HG03095 (cell line): ENCODE results near the gene MAK.
A peak's percentile ranks its signal among the peaks of the same experiment; 100 is the strongest.
"Not testable (repeated sequence)": the region's sequence is repeated elsewhere in the genome, so short reads cannot be mapped to it uniquely, and the experiment has no call there.

ENCODE experiments used
- ATAC-seq: cut with Tn5 transposase; IDR thresholded peaks from one replicate; pipeline ENCODE4 v1.9.1; 2021; ENCODE audit warnings: moderate library complexity; ENCODE audit not compliant: unreplicated experiment

MAK gene

DNA sequence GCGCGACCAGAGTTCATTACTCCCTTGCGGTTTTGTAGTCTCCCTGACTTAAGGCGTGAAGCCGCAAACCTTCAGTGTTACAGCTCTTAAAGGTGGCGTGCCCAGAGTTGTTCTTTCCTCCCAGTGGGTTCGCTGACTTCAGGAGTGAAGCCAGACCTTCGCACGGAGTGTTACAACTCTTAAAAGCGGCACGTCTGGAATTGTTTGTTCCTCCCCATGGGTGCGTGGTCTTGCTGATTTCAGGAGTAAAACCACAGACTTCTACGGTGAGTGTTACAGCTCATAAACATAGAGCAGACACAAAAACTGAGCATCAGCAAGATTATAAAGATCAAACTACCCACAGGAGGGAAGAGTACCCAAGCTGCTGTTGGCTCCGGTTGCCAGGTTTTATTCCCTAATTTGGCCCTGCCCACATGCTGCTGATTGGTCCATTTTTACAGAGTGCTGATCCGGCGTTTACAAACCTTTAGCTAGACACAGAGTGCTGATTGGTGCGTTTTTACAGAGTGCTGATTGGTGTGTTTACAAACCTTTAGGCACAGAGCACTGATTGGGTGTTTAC is 105.1 kb downstream of the MAK start:
- no peak for ATAC-seq

DNA sequence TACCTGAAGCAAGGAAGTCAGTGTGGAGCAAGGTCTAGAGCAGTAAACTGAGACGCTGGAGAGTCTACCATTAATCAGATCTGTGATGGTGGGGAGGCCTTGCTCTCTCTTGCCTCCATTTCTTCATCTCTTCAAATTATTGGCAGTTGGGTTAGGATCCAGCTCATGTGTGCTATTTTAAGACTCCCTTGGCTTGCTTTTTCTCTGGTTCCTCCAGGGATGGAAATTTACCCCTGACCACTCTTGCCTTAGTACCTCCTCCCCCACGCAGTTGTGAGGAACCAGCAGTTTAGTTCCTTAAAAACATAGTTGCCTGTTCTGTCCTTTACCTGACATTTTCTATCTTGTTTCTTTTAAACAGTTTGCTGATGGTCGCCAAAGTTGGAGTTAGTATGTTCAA is 108.1 kb downstream of the MAK start:
- no peak for ATAC-seq

GRCh38 chr6:10725716-10726115 is 112.6 kb downstream of the MAK start:
- ATAC-seq = no peak

GRCh38 chr6:10725044-10725443 is 113.3 kb downstream of the MAK start:
- no peak for ATAC-seq

- ATAC-seq = no peak
Measured at GRCh38 chr6:10723567-10723881, 114.8 kb downstream of the MAK start.

- ATAC-seq = peak; percentile 93
Measured at GRCh38 chr6:10722820-10723566, 115.3 kb downstream of the MAK start, which contains the start of gene TMEM14C. Gene TMEM14C (plus strand): TSS chr6:10723070. CDS start chr6:10724614, 1,544 bp downstream.

DNA sequence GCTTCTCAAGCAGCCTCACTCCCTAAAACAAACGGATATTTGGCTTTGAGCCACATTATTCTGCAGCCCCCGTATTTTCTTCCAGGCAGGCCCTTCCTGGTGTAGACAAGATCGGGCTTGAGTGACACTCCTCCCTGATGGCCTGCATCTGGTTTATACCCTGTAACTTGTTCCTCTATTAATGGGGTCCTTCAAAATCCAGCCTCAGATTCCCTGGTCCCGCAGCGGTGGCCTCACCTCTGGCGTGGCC is 115.8 kb downstream of the MAK start:
- no peak for ATAC-seq

DNA sequence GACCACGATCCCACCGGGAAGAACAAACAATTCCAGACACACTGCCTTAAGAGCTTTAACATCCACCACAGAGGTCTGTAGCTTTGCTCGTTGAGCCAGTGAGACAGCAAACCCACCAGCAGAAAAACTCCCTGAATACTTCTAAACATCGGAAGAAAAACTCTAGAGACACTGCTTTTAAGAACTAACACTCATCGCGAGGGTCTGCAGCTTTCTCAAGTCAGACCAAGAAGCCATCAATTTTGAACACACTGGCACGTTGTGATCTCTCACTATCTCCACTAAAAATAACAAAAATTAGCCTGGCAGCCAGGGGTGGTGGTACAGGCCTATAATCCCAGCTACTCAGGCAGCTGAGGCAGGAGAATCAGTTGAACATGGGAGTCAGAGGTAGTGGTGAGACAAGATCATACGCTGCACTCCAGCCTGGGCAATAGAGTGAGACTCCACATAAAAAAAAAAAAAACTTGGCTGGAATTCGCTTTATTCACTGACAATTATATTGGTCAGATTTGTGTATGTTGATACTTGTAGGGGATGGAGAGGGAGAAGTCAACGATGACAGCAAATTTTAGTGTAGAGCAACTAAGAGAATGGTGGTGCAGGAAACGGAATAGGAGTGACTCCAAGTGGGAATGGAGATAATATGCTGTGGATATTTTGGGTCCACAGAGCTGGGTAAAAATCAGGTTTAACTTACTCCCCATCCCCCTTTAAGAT is 116.3 kb downstream of the MAK start:
- no peak for ATAC-seq

DNA sequence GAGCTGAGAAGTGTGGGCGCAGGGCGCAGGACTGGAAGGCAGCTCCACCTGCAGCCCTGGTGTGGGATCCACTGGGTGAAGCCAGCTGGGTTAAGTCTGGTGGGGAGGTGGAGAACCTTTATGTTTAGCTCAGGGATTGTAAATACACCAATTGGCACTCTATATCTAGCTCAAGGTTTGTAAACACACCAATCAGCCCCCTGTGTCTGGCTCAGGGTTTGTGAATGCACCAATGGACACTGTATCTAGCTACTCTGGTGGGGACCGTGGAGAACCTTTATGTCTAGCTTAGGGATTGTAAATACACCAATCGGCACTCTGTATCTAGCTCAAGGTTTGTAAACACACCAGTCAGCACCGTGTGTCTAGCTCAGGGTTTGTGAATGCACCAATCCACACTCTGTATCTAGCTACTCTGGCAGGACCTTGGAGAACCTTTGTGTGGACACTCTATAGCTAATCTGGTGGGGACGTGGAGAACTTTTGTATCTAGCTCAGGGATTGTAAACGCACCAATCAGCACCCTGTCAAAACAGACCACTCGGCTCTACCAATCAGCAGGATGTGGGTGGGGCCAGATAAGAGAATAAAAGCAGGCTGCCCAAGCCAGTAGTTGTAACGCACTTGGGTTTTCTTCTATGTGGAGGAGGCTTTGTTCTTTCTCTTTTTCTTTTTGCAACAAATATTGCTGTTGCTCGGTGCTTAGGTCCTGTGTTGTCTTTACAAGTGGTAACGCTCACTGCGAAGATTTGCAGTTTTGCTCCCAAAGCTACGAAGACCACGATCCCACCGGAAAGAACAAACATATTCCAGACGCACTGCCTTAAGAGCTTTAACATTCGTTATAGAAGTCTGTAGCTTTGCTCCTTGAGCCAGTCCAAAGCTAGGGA is 117.1 kb downstream of the MAK start:
- ATAC-seq = not testable (repeated sequence)

DNA sequence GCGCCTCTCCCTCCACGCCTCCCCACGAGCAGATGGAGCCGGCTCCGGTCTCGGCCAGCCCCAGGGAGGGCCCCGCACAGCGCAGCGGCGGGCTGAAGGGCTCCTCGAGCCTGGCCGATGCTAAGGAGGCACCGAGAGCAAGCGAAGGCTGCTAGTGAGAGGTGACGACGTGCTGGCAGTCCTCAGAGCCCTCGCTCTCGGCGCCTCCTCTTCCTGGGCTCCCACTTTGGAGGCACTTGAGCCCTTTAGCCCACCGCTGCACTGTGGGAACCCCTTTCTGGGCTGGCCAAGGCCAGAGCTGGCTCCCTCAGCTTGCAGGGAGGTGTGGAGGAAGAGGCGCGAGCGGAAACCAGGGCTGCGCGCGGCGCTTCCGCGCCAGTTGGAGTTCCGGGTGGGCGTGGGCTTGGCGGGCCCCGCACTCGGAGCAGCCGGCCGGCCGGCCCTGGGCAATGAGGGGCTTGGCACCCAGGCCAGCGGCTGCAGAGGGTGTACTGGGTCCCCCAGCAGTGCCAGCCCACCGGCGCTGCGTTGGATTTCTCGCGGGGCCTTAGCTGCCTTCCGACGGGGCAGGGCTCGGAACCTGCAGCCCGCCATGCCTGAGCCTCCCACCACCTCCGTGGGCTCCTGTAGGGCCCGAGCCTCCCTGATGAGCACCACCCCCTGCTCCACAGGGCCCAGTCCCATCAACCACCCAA is 117.9 kb downstream of the MAK start:
- ATAC-seq = peak; percentile 22

- ATAC-seq = no peak
Measured at GRCh38 chr6:10719964-10720264, 118.4 kb downstream of the MAK start.

DNA sequence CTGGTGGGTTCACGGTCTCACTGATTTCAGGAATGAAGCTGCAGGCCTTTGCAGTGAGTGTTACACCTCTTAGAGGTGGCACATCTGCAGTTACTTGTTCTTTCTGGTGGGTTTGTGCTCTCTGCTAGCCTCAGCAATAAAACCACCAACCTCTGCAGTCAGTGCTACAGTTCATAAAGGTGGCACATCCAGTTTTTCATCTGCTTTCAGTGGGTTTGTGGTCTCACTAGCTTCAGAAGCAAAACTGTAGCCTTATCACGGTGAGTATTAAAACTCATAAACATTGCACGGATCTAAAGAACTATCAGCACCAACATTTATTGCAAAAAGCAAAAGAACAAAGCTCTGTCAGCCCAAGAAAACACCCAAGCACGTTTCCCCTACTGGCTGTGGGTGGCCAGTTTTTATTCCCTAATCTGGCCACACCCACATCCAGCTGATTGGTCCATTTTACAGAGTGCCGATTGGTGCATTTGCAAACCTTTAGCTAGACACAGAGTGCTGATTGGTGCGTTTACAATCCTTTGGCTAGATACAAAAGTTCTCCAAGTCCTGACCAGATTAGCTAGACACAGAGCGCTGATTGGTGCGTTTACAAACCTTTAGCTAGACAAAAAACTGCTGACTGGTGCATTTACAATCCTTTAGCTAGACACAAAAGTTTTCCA is 118.9 kb downstream of the MAK start:
- ATAC-seq = no peak

DNA sequence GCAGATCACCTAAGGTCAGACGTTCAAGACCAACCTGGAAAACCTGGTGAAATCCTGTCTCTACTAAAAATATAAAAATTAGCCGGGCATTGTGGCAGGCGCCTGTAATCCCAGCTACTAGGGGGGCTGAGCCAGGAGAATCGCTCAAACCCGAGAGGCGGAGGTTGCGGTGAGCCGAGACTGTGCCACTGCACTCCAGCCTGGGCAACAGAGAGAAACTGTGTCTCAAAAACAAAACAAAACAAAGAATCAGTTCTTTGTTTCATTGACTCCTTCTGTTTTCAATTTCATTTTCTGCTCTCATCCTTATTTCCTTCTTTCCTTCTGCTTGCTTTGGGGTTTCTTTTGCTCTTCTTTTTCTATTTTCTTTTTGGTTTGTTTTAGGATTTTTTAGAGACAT is 124.4 kb downstream of the MAK start:
- no peak for ATAC-seq
